Measurements from ENCODE around the gene IL22RA1. TPM values are rescaled to one million over a fixed set of nuclear protein-coding genes. Genes with fewer than 3 reads are reported as not detected.

IL22RA1 gene
- total and polyA plus RNA-seq, 10 of the 15 experiments (the other 5 are each of a cell fraction or from before 2014, with no cell fraction given), result not detected

DNA sequence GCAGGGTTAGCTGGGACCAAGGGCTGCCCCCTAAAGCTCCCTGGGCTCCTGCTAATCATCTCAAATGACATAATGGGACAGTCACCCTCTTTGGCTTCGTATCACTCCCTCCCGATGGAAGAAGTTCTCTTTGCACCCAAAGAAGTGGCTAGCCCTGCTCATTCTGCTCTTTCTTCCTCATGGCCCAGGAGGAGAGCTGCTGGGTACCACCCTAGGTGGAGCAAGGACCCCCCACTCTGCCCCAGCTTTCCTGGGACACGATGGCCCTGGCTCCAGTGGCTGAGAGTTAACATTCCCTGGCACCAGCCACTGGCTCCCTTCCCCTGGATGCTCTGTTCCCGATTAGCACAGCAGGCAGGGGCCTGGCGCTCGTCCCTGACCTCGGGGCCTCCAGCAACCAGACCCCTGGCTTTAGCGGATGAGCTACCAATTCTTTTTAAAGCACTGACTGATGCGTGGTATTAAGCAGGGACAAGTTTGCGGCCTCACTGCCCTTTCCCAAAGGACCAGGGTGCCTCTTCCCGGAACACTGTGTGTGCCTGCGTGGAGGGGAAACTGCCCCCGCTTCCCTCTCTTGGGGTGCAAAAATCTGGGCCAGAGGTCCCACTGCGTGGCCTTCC lies 32.2 kb downstream of the IL22RA1 start:
- no peak overlapping the region for H3K9ac ChIP-seq (ENCODE audit: control insufficient read depth, insufficient read depth, low read length)
- H3K4me2 ChIP-seq (ENCODE audit: control insufficient read depth, insufficient read depth), result no peak overlapping the region
- H3K4me1 ChIP-seq (ENCODE audit: control insufficient read depth, insufficient read depth, low read length), result no peaks in the 10 kb centered on the region
- POLR2A ChIA-PET, result no interaction called here
- RAD21 ChIA-PET (ENCODE audit: unreplicated experiment), result interaction anchor here (0.6 kb wide), 1 partner anchor 246 kb away, joined by 3 read pairs; no protein-coding TSS in a partner anchor
- no TSS peak for BruUV-seq (replicated peaks)
- H2AFZ ChIP-seq (ENCODE audit: control insufficient read depth, low read depth, low read length), result no peak overlapping the region
- no peak overlapping the region for H3K27ac ChIP-seq (ENCODE audit: control insufficient read depth, insufficient read depth)
- in situ Hi-C loops (cut with MboI) (no loop called here), intact Hi-C loops (cut with micrococcal nuclease; ENCODE audit: unreplicated experiment) (no loop called here)
- no peaks in the 10 kb centered on the region for H3K79me2 ChIP-seq (ENCODE audit: control insufficient read depth, insufficient read depth, low read length)
- 36% methylated on average over 13 of the region's 14 CpGs for WGBS (ENCODE audit: insufficient coverage, insufficient replicate concordance, low lambda C conversion rate, missing lambda C conversion rate)
- H3K36me3 ChIP-seq (ENCODE audit: control insufficient read depth in 2 of 2, insufficient read depth in 2 of 2, low read length in 1 of 2), result no peaks in the 10 kb centered on the region
- SMC1A ChIA-PET (ENCODE audit: uncharacterized antibody, unreplicated experiment), result no interaction called here
- H3K4me3 ChIP-seq, result no peak overlapping the region
- DNase-seq (ENCODE audit: low read depth, low spot score), result no peak
- no peaks in the 10 kb centered on the region for H4K20me1 ChIP-seq (ENCODE audit: control insufficient read depth, insufficient read depth)
- CTCF ChIA-PET, result interaction anchor here (0.6 to 1.4 kb wide), 3 partner anchors 51 to 168 kb away, joined by 3 read pairs; no protein-coding TSS in a partner anchor
- ATAC-seq, result no peak
- no peaks in the 10 kb centered on the region; a peak in 3 of 4 replicates for H3K27me3 ChIP-seq (replicated peaks in 1 of 2; ENCODE audit: control insufficient read depth in 2 of 2, insufficient read depth in 2 of 2, low read length in 1 of 2)
- no peak for FAIRE-seq
- no peaks in the 10 kb centered on the region for H3K9me3 ChIP-seq (replicated peaks; ENCODE audit: control insufficient read depth, insufficient read depth, low read length)
- TF ChIP-seq, protein P1, sequence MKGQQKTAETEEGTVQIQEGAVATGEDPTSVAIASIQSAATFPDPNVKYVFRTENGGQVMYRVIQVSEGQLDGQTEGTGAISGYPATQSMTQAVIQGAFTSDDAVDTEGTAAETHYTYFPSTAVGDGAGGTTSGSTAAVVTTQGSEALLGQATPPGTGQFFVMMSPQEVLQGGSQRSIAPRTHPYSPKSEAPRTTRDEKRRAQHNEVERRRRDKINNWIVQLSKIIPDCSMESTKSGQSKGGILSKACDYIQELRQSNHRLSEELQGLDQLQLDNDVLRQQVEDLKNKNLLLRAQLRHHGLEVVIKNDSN (IDR thresholded peaks at IDR 0.05; ENCODE audit: borderline replicate concordance, extremely low read length, insufficient read depth, low read depth, low read length), result no peak
- TF ChIP-seq, protein P2, sequence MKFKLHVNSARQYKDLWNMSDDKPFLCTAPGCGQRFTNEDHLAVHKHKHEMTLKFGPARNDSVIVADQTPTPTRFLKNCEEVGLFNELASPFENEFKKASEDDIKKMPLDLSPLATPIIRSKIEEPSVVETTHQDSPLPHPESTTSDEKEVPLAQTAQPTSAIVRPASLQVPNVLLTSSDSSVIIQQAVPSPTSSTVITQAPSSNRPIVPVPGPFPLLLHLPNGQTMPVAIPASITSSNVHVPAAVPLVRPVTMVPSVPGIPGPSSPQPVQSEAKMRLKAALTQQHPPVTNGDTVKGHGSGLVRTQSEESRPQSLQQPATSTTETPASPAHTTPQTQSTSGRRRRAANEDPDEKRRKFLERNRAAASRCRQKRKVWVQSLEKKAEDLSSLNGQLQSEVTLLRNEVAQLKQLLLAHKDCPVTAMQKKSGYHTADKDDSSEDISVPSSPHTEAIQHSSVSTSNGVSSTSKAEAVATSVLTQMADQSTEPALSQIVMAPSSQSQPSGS (IDR thresholded peaks at IDR 0.05; ENCODE audit: low read length), result no peak
- TF ChIP-seq, protein P3, sequence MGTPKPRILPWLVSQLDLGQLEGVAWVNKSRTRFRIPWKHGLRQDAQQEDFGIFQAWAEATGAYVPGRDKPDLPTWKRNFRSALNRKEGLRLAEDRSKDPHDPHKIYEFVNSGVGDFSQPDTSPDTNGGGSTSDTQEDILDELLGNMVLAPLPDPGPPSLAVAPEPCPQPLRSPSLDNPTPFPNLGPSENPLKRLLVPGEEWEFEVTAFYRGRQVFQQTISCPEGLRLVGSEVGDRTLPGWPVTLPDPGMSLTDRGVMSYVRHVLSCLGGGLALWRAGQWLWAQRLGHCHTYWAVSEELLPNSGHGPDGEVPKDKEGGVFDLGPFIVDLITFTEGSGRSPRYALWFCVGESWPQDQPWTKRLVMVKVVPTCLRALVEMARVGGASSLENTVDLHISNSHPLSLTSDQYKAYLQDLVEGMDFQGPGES (IDR thresholded peaks at IDR 0.05), result no peak
- TF ChIP-seq BACH1 (IDR thresholded peaks at IDR 0.05; ENCODE audit: borderline replicate concordance) (no peak), SUZ12 (IDR thresholded peaks at IDR 0.05; ENCODE audit: unreplicated experiment) (no peak), RAD21 (IDR thresholded peaks at IDR 0.05; ENCODE audit: insufficient read depth, low read depth, low read length) (no peak), CBX5 (IDR thresholded peaks at IDR 0.05; ENCODE audit: low read depth) (no peak), ZBED1 (IDR thresholded peaks at IDR 0.05; ENCODE audit: borderline replicate concordance) (no peak), ESRRA (IDR thresholded peaks at IDR 0.05; ENCODE audit: low read length) (no peak), SUPT20H (IDR thresholded peaks at IDR 0.05; ENCODE audit: borderline replicate concordance, control insufficient read depth, low read depth, low read length) (no peak), CBX3 (IDR thresholded peaks at IDR 0.05; ENCODE audit: borderline replicate concordance, low read depth) (no peak), ZNF24 (IDR thresholded peaks at IDR 0.05) (no peak), PAX5 (IDR thresholded peaks at IDR 0.05; ENCODE audit: borderline replicate concordance, low read depth, low read length) (no peak), POLR2AphosphoS5 (IDR thresholded peaks at IDR 0.05; ENCODE audit: low read length) (no peak)
- TF ChIP-seq, protein P4, sequence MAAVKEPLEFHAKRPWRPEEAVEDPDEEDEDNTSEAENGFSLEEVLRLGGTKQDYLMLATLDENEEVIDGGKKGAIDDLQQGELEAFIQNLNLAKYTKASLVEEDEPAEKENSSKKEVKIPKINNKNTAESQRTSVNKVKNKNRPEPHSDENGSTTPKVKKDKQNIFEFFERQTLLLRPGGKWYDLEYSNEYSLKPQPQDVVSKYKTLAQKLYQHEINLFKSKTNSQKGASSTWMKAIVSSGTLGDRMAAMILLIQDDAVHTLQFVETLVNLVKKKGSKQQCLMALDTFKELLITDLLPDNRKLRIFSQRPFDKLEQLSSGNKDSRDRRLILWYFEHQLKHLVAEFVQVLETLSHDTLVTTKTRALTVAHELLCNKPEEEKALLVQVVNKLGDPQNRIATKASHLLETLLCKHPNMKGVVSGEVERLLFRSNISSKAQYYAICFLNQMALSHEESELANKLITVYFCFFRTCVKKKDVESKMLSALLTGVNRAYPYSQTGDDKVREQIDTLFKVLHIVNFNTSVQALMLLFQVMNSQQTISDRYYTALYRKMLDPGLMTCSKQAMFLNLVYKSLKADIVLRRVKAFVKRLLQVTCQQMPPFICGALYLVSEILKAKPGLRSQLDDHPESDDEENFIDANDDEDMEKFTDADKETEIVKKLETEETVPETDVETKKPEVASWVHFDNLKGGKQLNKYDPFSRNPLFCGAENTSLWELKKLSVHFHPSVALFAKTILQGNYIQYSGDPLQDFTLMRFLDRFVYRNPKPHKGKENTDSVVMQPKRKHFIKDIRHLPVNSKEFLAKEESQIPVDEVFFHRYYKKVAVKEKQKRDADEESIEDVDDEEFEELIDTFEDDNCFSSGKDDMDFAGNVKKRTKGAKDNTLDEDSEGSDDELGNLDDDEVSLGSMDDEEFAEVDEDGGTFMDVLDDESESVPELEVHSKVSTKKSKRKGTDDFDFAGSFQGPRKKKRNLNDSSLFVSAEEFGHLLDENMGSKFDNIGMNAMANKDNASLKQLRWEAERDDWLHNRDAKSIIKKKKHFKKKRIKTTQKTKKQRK (IDR thresholded peaks at IDR 0.05; ENCODE audit: low read depth, low read length), result no peak
- TF ChIP-seq, protein P5, sequence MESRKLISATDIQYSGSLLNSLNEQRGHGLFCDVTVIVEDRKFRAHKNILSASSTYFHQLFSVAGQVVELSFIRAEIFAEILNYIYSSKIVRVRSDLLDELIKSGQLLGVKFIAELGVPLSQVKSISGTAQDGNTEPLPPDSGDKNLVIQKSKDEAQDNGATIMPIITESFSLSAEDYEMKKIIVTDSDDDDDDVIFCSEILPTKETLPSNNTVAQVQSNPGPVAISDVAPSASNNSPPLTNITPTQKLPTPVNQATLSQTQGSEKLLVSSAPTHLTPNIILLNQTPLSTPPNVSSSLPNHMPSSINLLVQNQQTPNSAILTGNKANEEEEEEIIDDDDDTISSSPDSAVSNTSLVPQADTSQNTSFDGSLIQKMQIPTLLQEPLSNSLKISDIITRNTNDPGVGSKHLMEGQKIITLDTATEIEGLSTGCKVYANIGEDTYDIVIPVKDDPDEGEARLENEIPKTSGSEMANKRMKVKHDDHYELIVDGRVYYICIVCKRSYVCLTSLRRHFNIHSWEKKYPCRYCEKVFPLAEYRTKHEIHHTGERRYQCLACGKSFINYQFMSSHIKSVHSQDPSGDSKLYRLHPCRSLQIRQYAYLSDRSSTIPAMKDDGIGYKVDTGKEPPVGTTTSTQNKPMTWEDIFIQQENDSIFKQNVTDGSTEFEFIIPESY (IDR thresholded peaks at IDR 0.05), result no peak
